ENCODE data around the gene PRSS53. TPM values are rescaled to one million over a fixed set of nuclear protein-coding genes. Genes with fewer than 3 reads are reported as not detected.
A peak's percentile ranks its signal among the peaks of the same experiment; 100 is the strongest.

The PRSS53 gene
- total RNA-seq, 2 donors from 2014 or later = 0.61 to 1.1 TPM

DNA sequence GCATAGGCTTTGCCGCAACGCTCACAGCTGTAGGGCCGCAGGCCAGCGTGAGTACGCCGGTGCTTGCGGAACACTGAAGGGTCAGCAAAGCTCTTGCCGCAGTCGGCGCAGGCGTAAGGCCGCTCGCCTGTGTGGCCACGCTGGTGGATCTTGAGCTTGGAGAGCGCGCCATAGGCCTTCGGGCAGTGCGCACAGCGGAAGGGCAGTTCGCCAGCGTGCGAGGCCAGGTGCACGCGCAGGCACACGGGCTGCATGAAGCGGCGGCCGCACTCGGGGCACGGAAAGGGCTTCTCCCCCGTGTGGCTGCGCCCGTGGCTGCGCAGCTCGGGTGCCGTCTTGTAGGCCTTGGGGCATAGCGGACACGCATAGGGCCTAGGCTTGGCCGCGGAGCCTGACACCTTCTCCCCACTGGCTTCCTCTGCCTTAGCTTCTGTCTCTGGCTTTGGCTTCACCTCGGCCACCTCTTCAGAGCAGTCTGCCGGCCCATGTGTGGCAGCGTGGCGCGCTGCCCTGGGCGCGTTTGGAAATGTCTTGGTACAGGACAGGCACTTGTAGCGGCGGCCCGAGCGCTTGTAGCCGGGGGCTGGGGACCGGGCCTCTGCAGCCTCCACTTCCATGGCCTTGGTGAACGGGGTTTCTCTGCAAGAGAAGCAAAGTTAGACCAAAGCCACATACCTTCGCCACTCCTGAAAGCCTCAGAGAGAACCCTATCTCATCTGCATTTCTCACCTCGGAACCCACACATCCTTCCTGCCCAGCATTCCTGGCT lies 24.7 kb downstream of the PRSS53 start:
- DNase-seq (no peak), ATAC-seq (peak; percentile 23)
- intact Hi-C loops (cut with DNase I, micrococcal nuclease) = no loop called here

DNA sequence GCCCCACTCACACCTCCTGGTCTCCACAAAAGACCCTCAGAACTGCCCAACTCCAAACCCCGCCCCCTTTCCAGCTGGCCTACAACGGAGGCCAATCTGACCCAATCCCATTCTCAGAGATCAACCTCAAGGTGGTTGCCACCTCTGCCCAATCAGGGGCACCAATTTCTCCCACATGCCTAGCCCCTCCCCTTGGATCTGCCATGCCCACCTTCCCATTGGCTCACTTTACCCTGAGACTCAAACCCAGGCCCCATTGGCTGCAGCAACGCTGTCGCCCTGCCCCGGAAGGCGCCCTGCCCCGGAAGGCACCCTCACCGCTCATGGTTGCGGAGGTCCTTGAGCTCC lies 25.3 kb downstream of the PRSS53 start:
- DNase-seq (no peak), ATAC-seq (no peak)
- intact Hi-C loops (cut with DNase I, micrococcal nuclease) = no loop called here

DNA sequence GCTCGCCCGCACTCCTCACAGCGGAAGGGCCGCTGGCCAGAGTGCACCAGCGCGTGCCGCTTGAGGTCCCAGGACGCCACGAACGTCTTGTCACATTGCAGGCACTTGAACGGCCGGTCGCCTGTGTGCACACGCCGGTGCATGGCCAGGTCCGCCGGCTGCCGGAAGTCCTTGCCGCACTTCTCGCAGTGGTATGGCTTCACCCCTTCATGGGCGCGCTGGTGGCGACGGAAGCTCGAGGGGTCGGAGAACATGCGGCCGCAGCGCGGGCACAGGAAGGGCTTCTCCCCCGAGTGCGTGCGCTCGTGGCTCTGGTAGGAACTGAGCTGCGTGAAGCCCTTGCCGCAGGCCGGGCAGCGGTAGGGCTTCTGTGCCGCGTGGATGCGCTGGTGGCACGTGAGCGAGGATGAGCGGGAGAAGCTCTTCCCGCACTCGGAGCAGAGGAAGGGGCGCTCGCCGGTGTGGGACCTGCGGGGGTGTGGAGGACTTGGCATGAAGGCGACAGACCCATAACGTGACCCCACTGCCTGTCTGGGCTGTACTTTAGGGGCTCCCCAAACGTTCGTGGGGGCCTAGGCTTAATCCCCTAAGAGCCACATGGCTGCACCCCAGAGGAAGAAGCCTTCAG lies 26.8 kb downstream of the PRSS53 start:
- intact Hi-C loops (cut with DNase I, micrococcal nuclease) = no loop called here
- DNase-seq (no peak), ATAC-seq (no peak)

GRCh38 chr16:31061126-31061812 lies 27.5 kb downstream of the PRSS53 start:
- DNase-seq = no peak
- intact Hi-C loops (cut with DNase I, micrococcal nuclease) = no loop called here
- no peak for ATAC-seq

GRCh38 chr16:31055613-31056012 lies 33.1 kb downstream of the PRSS53 start:
- no peak for DNase-seq
- ATAC-seq = no peak
- intact Hi-C loops (cut with DNase I, micrococcal nuclease) = no loop called here

GRCh38 chr16:31052114-31052513 lies 36.6 kb downstream of the PRSS53 start:
- intact Hi-C loops (cut with DNase I, micrococcal nuclease) = no loop called here
- ATAC-seq = peak; percentile 87
- no peak for DNase-seq

DNA sequence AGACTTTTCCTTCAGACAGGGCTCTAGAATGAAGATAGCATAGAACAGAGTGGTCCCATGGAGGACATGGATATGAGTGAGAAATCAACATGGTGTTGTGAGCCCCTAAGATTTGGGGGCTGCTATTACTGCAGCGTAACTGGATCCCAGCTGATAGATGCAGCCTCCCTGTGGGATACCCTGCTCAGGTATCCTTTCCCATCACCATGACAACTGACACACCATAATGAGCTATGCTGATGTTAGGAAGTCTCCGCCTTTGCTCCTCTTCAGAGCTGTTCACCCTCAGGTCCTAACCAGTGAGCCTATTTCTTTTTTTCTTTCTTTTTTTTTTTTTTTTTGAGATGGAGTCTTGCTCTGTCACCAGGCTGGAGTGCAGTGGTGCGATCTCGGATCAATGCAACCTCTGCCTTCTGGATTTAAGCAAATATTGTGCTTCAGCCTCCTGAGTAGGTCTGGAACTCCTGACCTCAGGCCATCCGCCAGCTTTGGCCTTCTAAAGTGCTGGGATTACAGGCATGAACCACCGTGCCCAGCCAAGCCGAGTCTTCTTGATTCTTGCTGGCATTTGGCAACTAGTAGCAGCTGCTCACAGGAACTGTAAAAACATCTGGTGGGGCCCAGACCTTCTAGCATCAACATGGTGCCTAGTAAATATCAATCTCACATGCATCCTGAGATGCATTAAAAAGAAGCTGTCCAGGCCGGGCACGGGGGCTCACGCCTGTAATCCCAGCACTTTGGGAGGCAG lies 38.3 kb downstream of the PRSS53 start:
- DNase-seq (no peak), ATAC-seq (no peak)
- intact Hi-C loops (cut with DNase I, micrococcal nuclease) = no loop called here

GRCh38 chr16:31043898-31044481 lies 44.8 kb downstream of the PRSS53 start:
- ATAC-seq (peak; percentile 71), DNase-seq (no peak)
- intact Hi-C loops (cut with DNase I, micrococcal nuclease) = no loop called here

DNA sequence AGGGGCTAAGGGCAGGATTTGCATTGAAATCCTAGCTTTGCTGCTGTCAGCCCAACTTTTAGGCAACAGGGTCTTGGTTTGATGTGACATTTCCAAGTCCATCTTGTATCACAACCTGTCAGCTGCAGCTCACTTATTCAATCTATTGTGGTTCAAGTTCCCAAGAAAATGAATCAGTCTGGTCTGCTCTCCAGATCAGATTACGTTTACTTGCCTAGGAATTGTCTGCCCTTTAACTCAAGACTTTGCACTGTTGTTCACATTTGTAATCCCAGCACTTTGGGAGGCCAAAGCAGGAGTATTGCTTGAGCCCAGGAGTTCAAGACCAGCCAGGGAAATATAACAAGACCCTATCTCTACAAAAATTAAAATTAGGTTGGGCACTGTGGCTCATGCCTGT lies 45.4 kb downstream of the PRSS53 start:
- ATAC-seq (no peak), DNase-seq (no peak)
- intact Hi-C loops (cut with DNase I, micrococcal nuclease) = no loop called here

GRCh38 chr16:31042866-31043265 lies 45.9 kb downstream of the PRSS53 start:
- intact Hi-C loops (cut with DNase I, micrococcal nuclease) = no loop called here
- no peak for DNase-seq
- no peak for ATAC-seq

DNA sequence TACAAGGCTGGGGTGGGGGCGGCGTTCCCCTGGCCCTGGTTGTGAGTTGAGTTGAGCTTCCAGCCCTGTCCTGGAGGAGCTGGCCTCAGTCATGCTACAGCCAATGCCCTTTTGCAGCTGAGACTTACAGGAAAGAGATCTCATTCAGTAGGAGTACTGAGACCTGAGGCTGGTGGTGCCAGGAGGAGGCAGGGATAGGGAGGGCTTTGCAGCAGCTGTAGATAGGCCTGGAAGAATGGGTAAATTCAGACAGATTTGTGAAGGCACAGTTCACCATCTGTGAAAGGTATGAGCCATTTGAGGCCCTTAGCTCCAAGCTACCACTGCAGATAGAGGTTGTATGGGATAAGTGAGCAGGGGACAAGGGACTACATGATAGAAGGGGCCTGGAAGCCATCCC lies 49.8 kb downstream of the PRSS53 start:
- intact Hi-C loops (cut with DNase I, micrococcal nuclease) = no loop called here
- DNase-seq (no peak), ATAC-seq (no peak)

GRCh38 chr16:31036691-31037090 lies 52.1 kb downstream of the PRSS53 start:
- no peak for DNase-seq
- intact Hi-C loops (cut with DNase I, micrococcal nuclease) = no loop called here
- ATAC-seq = no peak

DNA sequence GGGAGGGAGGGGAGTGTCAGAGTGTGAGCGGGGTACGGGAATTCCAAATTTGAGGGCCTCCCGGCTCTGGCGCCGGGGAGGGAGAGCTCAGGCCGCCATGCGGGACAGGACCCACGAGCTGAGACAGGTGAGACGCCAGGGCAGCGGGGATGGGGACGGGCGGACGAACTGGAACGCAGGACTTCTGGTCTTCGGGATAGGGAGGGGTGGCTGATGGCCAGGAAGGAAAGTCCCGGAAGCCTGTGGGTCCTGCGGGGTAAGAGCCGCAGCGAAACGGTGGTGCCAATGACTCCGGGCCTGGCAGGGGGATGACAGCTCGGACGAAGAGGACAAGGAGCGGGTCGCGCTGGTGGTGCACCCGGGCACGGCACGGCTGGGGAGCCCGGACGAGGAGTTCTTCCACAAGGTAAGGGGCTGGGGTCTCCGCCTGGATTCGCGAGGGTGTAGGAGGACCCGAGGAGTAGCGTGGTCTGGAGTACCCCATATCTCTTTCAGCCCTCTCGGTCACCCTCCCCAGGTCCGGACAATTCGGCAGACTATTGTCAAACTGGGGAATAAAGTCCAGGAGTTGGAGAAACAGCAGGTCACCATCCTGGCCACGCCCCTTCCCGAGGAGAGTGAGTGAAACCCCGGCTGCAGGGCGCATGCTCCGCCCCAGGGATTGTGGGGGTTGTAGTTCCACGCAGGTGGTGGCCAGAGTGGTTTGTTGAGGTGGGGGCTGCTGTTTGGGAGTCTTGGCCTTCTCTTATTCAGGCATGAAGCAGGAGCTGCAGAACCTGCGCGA lies 54.8 kb downstream of the PRSS53 start:
- intact Hi-C loops (cut with DNase I, micrococcal nuclease) = no loop called here
- ATAC-seq = peak; percentile 84
- DNase-seq = peak; percentile 94 to 96

Other genes with a start within 250 kb of the PRSS53 start
- 10 to 100 TPM; 22.3 to 23.5 TPM for gene BCL7C, start 194.9 kb downstream of the PRSS53 start, total RNA-seq
- 1 to 10 TPM in 1 of 2 donors, under 1 TPM in 1; 0.24 to 1.7 TPM for gene CTF1, start 192.3 kb downstream of the PRSS53 start, total RNA-seq
- 10 to 100 TPM; 20.5 to 24.4 TPM for gene FBXL19, start 165.4 kb downstream of the PRSS53 start, total RNA-seq
- gene ORAI3, start 139.9 kb downstream of the PRSS53 start, total RNA-seq = 10 to 100 TPM; 12.9 to 21.0 TPM
- 10 to 100 TPM; 12.2 to 15.0 TPM for gene SETD1A, start 131.2 kb downstream of the PRSS53 start, total RNA-seq
- gene HSD3B7, start 103.7 kb downstream of the PRSS53 start, total RNA-seq = 10 to 100 TPM; 16.9 to 27.2 TPM
- under 1 TPM; 0.75 to 0.79 TPM for gene STX1B, start 78.3 kb downstream of the PRSS53 start, total RNA-seq
- 10 to 100 TPM; 66.9 to 83.3 TPM for gene STX4, start 55.4 kb downstream of the PRSS53 start, total RNA-seq
- 10 to 100 TPM in 1 of 2 donors, 1 to 10 TPM in 1; 6.9 to 10.9 TPM for gene ZNF668, start 14.7 kb downstream of the PRSS53 start, total RNA-seq
- 10 to 100 TPM; 15.3 to 17.3 TPM for gene ZNF646, start 14.5 kb downstream of the PRSS53 start, total RNA-seq
- 10 to 100 TPM; 28.7 to 40.5 TPM for gene VKORC1, start 5.9 kb upstream of the PRSS53 start, total RNA-seq
- 10 to 100 TPM; 34.6 to 36.3 TPM for gene BCKDK, start 19.4 kb upstream of the PRSS53 start, total RNA-seq
- gene KAT8, start 28.7 kb upstream of the PRSS53 start, total RNA-seq = 10 to 100 TPM; 61.6 to 76.0 TPM
- gene PRSS8, start 46.8 kb upstream of the PRSS53 start, total RNA-seq = 100 to 1,000 TPM; 409 to 428 TPM
- 1 to 10 TPM; 8.1 to 9.7 TPM for gene PRSS36, start 61.1 kb upstream of the PRSS53 start, total RNA-seq
- gene FUS, start 91.2 kb upstream of the PRSS53 start, total RNA-seq = 100 to 1,000 TPM; 158 to 173 TPM
- gene PYCARD, start 113.8 kb upstream of the PRSS53 start, total RNA-seq = 10 to 100 TPM; 83.0 to 93.8 TPM
- not detected for gene TRIM72, start 125.2 kb upstream of the PRSS53 start, total RNA-seq
- gene PYDC1, start 128.2 kb upstream of the PRSS53 start, total RNA-seq = not detected
- gene ITGAM, start 171.0 kb upstream of the PRSS53 start, total RNA-seq = 1 to 10 TPM; 2.6 to 6.9 TPM

Measured in left colon (tissue), 2 donors.